22Rv1 (cell line): ENCODE measurements around the gene KRTAP6-2.

Experiments used
- H3K27ac ChIP-seq: fragments of 450-650 bp; 2 replicates; pipeline ENCODE4 v1.5.1; 2017
- ZFX ChIP-seq: fragments of 450-650 bp; IDR thresholded peaks from 2 replicates; pipeline ENCODE4 v1.6.1; 2017; ENCODE audit warnings: antibody characterized with exemption, borderline replicate concordance
- TF ChIP-seq, protein P1 (sequence below): fragments of 450-650 bp; IDR thresholded peaks from 2 replicates; pipeline ENCODE4 v1.5.1; 2017; ENCODE audit warnings: mild to moderate bottlenecking

The KRTAP6-2 gene

DNA sequence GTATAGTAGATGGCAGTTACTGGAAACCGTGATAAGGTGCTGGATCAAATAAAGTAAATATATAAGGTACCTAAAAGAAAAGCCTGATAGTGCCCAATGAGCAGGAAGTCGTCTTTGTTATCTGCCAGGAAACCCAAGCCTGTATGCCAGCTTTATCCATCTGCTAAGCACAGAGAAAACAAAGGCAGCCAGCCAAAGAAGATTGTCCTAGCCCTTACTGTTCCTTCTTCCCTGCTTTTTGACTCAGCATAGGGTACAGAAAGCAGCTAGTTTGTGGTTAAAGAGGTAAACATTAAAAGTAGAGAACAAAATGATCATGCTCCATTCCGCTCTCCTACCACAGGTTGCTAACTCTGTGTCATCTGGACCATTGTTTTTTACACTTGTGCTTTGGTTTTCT is 18.6 kb downstream of the KRTAP6-2 start:
- TF ChIP-seq ZFX, result no peak
- TF ChIP-seq, protein P1, sequence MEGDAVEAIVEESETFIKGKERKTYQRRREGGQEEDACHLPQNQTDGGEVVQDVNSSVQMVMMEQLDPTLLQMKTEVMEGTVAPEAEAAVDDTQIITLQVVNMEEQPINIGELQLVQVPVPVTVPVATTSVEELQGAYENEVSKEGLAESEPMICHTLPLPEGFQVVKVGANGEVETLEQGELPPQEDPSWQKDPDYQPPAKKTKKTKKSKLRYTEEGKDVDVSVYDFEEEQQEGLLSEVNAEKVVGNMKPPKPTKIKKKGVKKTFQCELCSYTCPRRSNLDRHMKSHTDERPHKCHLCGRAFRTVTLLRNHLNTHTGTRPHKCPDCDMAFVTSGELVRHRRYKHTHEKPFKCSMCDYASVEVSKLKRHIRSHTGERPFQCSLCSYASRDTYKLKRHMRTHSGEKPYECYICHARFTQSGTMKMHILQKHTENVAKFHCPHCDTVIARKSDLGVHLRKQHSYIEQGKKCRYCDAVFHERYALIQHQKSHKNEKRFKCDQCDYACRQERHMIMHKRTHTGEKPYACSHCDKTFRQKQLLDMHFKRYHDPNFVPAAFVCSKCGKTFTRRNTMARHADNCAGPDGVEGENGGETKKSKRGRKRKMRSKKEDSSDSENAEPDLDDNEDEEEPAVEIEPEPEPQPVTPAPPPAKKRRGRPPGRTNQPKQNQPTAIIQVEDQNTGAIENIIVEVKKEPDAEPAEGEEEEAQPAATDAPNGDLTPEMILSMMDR, result no peak
- no peak overlapping the region for H3K27ac ChIP-seq

DNA sequence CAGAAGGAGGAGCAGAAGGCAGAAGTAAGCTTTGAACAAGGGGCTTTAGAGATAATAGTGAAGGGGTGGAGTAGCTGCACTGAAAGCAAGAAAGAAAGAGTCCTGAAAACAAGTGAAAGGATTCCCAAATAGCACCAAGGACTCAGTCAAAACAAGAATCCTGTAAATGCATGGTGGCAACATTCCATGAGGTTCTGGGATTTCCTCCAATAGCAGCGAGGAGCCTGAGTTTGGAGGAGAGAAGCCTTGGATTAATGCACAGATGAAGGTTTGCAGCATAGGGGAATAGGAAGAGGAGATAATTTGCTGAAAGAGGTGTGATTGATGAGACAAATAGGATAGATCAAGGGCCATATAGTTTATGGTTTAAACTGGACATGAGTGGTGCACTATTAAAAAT is 19.4 kb downstream of the KRTAP6-2 start:
- H3K27ac ChIP-seq, result no peak overlapping the region

GRCh38 chr21:30577766-30578165 is 20.9 kb downstream of the KRTAP6-2 start:
- no peak overlapping the region for H3K27ac ChIP-seq
- no peak for TF ChIP-seq ZFX
- TF ChIP-seq, protein P1, result no peak

More for the DNA sequence above, 19.4 kb downstream of the KRTAP6-2 start:
- TF ChIP-seq ZFX, result no peak
- TF ChIP-seq, protein P1, result no peak

- H3K27ac ChIP-seq, result no peak overlapping the region
Observed at GRCh38 chr21:30567617-30568016, 31.1 kb downstream of the KRTAP6-2 start.

DNA sequence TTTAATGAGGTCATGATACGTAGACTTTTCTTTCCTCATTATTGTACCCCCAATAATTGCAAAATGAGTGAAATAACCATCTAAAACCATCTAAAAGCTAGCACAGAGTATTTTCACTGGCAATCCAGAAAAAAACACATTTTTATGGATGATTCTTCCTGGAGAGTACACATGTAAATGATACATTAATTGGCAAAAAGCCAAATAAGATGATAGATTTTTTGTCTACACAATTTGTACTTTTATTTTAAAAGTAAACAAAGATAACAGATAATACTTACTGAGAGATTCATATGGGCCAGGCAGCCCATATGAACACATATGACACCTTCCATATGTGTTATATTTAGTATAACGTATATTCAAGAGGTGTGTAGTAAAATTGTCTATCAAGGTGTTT is 35.1 kb downstream of the KRTAP6-2 start:
- no peak overlapping the region for H3K27ac ChIP-seq
- TF ChIP-seq, protein P1, result no peak
- TF ChIP-seq ZFX, result no peak

More at GRCh38 chr21:30567617-30568016, 31.1 kb downstream of the KRTAP6-2 start:
- TF ChIP-seq, protein P1, result no peak

DNA sequence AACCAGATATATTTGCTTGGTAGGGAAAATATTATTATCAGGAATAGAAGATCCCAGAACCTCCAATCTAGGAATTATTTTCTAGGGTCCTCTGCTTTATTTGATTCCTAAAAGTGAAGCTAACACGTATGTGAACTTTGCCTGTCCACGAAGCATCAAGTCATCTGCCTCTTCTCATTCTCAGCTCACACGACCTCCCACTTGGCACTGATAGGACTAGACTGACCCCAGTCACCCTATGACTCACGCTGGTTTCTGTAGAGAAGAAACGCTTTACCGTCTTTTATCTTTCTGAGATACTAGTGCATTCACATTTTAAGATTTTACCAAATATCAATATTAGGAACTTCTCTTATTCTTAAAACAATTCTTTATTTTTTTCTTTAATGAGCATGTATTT is 35.6 kb downstream of the KRTAP6-2 start:
- no peak overlapping the region for H3K27ac ChIP-seq
- no peak for TF ChIP-seq ZFX
- TF ChIP-seq, protein P1, result no peak

DNA sequence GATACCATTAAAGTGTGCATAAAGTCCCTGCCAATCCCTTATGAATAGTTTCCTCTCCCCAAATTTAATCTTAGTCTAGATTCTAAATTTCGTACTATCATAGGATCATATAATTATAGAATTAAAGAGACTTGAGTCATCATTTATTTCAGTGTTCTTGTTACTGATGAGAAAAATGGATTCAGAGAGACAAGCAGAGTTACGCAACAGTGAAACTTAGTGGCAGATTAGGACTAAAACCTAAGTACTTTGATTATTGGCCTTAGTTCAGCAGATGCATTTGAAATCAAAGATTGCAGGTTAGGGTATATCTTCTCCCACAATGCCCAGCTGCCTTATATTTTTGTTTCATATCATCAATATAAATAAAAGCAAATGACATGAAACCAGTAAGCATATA is 36.7 kb downstream of the KRTAP6-2 start:
- no peak overlapping the region for H3K27ac ChIP-seq
- no peak for TF ChIP-seq ZFX
- TF ChIP-seq, protein P1, result no peak
